BE2C (cell line): ENCODE results near the gene RNF31.

Experiments
- DNase-seq: peaks from one replicate; pipeline ENCODE4 v3.0.0-alpha.2; 2020
- H3K27me3 ChIP-seq: fragments of 250-450 bp; sonication (Bioruptor Pico); 2 replicates; pipeline ENCODE4 v1.5.1; 2020; ENCODE audit warnings: mild to moderate bottlenecking
- H3K36me3 ChIP-seq: fragments of 250-450 bp; sonication (Bioruptor Pico); 2 replicates; pipeline ENCODE4 v1.5.1; 2020; ENCODE audit warnings: mild to moderate bottlenecking
- H3K4me1 ChIP-seq: fragments of 250-450 bp; sonication (Bioruptor Pico); 2 replicates; pipeline ENCODE4 v1.5.1; 2020
- H3K4me3 ChIP-seq: 2 replicates; pipeline ENCODE4 v1.5.1; 2011; ENCODE audit warnings: low read depth, low read length
- H3K9me3 ChIP-seq: fragments of 250-450 bp; sonication (Bioruptor Pico); 2 replicates; pipeline ENCODE4 v1.5.1; 2020
- TF ChIP-seq, protein P1 (sequence below): IDR thresholded peaks from 2 replicates; pipeline ENCODE4 v1.5.1; 2012; ENCODE audit warnings: mild to moderate bottlenecking, low read depth, low read length

RNF31 gene

DNA sequence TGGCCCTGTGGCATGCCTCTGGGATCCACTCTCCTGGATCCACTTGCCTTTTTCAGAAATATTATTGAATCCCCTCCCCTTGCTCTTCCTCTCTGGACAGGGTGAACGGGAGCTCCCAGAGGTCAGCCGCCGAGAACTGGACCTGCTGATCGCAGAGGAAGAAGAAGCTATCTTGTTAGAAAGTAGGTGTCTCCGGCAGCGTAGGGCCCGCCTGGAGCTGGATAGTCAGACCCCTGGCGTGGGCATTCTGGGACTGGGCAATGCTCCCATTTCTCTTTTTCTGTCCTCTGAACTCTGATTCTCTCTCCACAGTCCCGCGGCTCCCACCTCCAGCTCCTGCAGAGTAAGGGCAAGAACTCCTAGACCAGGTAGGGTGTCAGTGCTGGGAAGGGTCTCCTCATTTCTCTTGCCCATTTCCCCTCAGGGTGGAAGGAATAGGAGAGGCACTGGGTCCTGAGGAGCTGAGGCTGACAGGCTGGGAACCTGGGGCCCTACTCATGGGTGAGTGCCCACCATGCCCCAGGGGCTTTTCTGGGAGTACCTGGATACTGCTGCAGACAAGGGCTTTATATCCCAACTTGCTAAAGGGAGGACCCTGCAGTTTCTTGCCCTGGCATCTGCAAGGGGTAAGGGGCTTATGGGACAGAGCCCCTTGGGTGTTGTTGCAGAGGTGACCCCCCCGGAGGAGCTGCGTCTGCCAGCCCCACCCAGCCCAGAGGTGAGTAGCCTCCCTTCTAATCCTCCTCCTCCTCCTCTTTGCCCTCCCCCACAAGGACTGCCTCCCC, 29.9 kb downstream of the RNF31 start:
- no peak for DNase-seq
- H3K9me3 ChIP-seq, result no peaks in the 10 kb centered on the region
- H3K36me3 ChIP-seq, result peaks cover 45% of the 10 kb centered on the region
- H3K4me3 ChIP-seq, result no peak overlapping the region
- TF ChIP-seq, protein P1, sequence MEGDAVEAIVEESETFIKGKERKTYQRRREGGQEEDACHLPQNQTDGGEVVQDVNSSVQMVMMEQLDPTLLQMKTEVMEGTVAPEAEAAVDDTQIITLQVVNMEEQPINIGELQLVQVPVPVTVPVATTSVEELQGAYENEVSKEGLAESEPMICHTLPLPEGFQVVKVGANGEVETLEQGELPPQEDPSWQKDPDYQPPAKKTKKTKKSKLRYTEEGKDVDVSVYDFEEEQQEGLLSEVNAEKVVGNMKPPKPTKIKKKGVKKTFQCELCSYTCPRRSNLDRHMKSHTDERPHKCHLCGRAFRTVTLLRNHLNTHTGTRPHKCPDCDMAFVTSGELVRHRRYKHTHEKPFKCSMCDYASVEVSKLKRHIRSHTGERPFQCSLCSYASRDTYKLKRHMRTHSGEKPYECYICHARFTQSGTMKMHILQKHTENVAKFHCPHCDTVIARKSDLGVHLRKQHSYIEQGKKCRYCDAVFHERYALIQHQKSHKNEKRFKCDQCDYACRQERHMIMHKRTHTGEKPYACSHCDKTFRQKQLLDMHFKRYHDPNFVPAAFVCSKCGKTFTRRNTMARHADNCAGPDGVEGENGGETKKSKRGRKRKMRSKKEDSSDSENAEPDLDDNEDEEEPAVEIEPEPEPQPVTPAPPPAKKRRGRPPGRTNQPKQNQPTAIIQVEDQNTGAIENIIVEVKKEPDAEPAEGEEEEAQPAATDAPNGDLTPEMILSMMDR, result no peak
- H3K4me1 ChIP-seq, result no peaks in the 10 kb centered on the region
- H3K27me3 ChIP-seq, result no peaks in the 10 kb centered on the region

DNA sequence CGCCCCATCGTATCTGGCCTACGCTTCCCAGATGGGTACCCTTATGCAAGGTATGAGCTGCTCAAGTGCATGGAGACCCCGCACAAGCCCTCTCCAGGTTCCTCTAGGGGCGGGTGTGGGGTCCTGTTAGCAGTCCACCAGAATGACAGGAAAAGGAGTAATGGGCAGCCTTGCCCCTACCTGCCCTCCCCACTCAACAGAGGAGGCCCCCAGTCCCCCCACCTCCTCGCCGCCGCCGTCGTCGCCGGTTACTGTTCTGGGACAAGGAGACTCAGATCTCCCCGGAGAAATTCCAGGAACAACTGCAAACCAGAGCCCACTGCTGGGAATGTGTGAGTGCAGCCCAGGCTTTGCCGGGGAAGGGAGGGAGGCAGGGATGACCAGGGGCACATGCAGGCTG, 30.6 kb downstream of the RNF31 start:
- H3K4me3 ChIP-seq, result no peak overlapping the region
- TF ChIP-seq, protein P1, result no peak
- H3K9me3 ChIP-seq, result no peaks in the 10 kb centered on the region
- no peak for DNase-seq
- peaks cover 52% of the 10 kb centered on the region for H3K36me3 ChIP-seq
- no peaks in the 10 kb centered on the region for H3K4me1 ChIP-seq
- H3K27me3 ChIP-seq, result no peaks in the 10 kb centered on the region

DNA sequence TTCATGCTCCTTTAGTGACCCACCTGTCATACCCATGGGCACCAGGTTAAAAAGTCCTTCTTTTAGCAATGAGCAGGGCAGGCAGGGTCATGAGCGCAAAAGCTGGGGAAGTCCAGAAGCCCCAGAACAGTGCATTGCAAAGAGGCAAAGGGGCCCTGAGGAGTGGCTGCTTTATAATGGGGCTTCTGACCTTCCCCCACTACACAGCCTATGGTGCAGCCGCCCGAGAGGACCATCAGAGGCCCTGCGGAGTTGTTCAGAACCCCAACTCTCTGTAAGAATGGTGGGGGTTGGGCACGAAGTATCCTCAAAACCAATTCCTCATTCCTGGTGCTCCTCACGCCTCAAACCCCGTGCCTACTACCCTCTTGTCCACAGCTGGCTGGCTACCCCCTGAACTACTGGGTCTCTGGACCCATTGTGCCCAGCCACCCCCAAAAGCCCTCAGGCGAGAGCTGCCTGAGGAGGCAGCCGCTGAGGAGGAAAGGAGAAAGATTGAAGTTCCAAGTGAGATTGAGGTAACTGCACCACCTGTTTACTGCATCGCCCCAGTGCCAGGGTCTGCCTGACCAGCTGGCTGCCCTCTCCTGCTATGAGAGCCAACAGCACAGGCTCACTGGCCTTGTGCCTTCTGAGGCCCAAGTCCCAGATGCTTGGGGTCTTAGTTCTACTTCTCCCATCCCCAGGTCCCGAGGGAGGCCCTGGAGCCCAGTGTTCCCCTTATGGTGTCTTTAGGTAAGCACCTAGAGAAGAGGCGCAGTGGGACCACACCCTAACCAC, 31.3 kb downstream of the RNF31 start:
- H3K4me3 ChIP-seq, result no peak overlapping the region
- TF ChIP-seq, protein P1, result no peak
- H3K9me3 ChIP-seq, result no peaks in the 10 kb centered on the region
- peaks cover 59% of the 10 kb centered on the region for H3K36me3 ChIP-seq
- no peak for DNase-seq
- H3K4me1 ChIP-seq, result no peaks in the 10 kb centered on the region
- H3K27me3 ChIP-seq, result no peaks in the 10 kb centered on the region

DNA sequence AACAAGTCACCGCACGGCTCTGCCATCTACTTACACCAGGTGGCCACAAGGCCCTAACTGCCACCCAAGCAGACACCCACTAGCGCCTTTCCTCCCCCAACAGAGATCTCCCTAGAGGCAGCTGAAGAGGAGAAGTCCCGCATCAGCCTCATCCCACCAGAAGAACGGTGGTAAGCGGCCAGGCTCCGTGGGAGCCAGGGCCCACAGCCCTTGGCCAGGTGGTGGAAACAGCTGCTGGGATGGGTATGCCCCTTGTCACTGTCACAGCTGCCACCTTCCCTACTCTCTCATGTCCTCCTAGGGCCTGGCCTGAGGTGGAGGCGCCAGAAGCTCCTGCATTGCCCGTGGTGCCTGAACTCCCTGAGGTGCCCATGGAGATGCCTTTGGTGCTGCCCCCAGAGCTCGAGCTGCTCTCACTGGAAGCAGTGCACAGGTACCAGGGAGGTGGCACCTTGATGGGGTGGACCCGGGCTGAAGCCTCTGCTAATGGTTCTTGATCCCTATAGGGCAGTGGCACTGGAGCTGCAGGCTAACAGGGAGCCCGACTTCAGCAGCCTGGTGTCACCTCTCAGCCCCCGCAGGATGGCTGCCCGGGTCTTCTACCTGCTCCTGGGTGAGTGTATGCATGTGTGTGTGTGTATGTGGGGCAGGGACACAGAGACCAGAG, 32.1 kb downstream of the RNF31 start:
- DNase-seq, result no peak
- Histone ChIP-seq H3K9me3 (no peaks in the 10 kb centered on the region), H3K4me1 (no peaks in the 10 kb centered on the region), H3K4me3 (no peak overlapping the region), H3K36me3 (peaks cover 64% of the 10 kb centered on the region), H3K27me3 (no peaks in the 10 kb centered on the region)
- TF ChIP-seq, protein P1, result no peak

DNA sequence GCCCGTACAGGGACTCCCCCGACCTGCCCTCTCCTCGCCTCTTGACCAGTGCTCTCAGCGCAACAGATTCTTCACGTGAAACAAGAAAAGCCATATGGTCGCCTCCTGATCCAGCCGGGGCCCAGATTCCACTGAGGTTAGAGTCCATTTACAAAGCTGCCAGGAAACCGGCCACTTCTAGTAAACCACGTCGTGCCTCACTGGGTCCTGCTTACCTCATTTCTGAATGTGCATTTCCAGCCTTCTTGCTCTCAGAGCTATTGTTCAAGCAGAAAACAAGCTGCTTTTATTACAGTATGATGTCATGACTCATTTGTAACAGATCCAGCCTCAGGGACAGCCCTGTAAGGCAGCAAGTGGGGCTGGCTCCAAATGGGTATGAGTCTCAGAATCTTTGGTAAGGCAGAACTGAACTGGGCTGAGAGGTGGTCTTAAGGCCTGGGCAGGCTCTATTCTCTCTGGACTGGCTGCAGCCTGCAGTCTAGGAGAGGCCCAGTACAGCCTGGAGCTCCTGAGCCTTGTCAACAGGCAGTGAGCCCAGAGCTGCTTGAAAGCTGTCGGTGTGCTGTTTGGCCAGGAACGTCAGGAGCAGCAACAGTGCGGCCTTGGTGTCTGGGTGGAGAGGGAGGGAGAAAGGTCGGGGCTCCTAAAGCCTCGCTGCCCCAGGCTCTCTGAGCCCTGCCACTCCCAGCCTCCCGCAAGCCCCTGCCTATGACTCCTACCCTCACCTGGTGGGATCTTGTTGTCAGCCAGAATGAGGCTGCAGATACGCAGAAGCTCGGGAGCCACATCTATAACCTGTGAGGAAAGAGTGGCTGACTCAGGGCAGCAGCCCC, 32.9 kb downstream of the RNF31 start:
- no peak for DNase-seq
- Histone ChIP-seq H3K9me3 (no peaks in the 10 kb centered on the region), H3K36me3 (peaks cover 72% of the 10 kb centered on the region), H3K27me3 (no peaks in the 10 kb centered on the region), H3K4me1 (no peaks in the 10 kb centered on the region), H3K4me3 (no peak overlapping the region)
- TF ChIP-seq, protein P1, result no peak
